Inferior parietal cortex (tissue), 1 donor: Measurements from ENCODE around the gene BSCL2.
"Not testable (repeated sequence)": the region's sequence is repeated elsewhere in the genome, so short reads cannot be mapped to it uniquely, and the experiment has no call there.

ENCODE experiments used
- DNase-seq: peaks from one replicate; pipeline ENCODE4 v3.0.0-alpha.2; 2016; ENCODE audit errors: extremely low spot score

BSCL2 gene

DNA sequence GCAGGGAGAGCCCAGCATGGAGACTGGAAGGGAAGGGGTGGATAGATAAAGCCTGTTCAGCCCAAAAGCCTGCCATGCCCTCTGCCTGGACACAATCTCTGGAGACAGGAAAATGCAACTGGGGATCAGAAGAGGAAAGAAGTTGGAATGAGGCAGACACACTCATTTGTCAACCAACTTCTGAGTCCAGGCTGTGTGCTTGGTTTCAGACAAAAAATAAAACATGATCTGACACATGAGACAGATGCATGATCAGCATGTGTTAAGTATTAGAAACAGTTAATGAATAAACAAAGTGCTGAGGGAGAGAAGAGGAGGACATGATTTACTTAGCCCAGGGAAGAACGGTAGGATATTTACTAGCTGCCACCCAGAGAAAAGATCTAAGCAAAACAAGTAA, 18.7 kb downstream of the BSCL2 start:
- no peak for DNase-seq

- DNase-seq, result no peak
Measured at GRCh38 chr11:62687508-62688396, 19.5 kb downstream of the BSCL2 start.

GRCh38 chr11:62682518-62682917, 24.7 kb downstream of the BSCL2 start:
- no peak for DNase-seq

- no peak for DNase-seq
Measured at GRCh38 chr11:62680825-62681240, 26.4 kb downstream of the BSCL2 start.

DNA sequence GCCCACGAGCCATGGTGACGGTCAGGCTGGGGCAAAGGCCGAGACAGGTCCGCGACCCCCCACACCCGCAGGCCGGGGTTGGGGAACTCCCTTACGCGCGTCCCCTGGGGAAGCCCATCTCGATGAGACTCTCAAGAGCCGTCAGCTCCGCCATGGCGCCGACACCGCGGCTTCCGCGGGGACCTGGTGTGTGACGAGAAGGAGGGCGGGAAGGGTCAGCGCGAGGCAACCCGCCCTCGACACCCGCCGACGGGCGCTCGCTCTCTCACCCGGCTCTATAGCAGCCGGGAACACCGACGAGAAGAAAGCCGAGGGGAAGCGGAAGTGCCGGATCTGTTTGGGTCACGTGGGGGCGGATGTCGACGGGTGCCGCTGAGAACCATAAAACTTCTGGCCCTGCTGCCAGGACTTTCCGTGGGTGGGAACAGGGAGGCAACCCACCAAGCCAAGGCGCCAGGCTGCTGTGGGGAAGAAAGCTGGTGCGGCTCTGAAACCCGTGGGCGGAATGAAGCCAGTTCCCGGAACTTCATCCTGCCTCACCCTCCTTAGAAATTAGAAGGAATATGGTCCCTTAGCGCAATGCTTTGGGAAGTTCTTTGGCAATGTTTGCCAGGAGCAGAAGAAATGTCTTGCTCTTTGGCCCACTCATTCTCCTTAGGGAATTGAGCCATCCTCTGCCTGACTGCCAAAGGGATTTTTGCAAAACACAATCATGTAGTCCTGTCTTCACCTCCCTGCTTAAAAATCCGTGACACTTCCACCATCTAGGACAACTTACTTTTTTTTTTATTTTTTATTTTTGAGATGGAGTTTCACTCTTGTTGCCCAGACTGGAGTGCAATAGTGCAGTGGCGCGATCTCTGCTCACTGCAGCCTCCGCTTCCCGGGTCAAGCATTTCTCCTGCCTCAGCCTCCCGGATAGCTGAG, 28.2 kb downstream of the BSCL2 start, which contains the start of gene UBXN1:
TSS of gene UBXN1 (minus strand) at position 304 of the 927 bp plus-strand sequence. CDS start at position 154, 150 bp downstream.
- DNase-seq, result peak; percentile 90

GRCh38 chr11:62678433-62678769, 28.8 kb downstream of the BSCL2 start:
- DNase-seq, result no peak

- DNase-seq, result no peak
Measured at GRCh38 chr11:62677714-62678113, 29.5 kb downstream of the BSCL2 start.

DNA sequence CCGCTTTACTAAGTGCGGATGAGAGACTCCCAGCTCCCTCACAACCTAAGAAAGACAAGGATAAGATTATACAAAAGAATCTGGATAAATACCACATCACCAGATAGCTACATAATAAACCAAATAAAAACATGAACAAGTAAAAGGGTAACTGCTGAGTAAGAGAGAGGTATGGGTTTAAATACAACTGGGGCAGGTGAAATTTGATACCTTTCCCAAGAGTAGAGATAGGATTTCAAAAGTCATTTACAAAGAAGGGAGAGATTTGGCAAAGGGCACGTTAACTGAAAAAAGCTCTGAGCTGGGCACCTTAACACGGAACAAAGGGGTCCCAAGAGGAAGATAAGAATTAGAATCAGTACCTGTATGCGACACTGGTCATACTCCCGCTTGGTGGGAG, 30.1 kb downstream of the BSCL2 start:
- DNase-seq, result no peak

GRCh38 chr11:62676698-62677097, 30.5 kb downstream of the BSCL2 start:
- no peak for DNase-seq

- DNase-seq, result not testable (repeated sequence)
Measured at GRCh38 chr11:62675415-62675814, 31.8 kb downstream of the BSCL2 start.

DNA sequence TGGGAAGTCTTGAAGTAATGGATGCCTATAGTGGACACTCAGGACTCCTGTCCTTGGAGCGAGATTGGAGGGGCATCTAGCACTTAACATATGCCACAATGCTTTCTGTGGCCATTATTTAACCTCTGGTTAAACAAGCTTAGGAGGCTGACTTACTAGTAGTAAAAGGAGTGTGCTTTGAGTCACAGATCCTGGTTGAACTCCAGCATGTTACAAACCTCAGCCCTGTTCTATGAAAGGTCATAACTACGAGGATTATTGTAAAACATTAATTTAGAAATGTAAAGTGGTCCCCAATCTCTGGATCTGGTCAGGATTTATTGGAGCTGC, 34.1 kb downstream of the BSCL2 start:
- DNase-seq, result no peak

GRCh38 chr11:62671608-62672389, 35.4 kb downstream of the BSCL2 start, which contains the start of the genes LBHD1 and UQCC3:
Gene LBHD1, minus strand, starts transcription at chr11:62672267. Its CDS starts 2,236 bp downstream, at chr11:62670031.
Gene UQCC3, plus strand, starts transcription at chr11:62671673. Its CDS starts 73 bp downstream, at chr11:62671746.
- DNase-seq, result peak; percentile 89

- DNase-seq, result no peak
Measured at GRCh38 chr11:62671236-62671607, 36.0 kb downstream of the BSCL2 start.

DNA sequence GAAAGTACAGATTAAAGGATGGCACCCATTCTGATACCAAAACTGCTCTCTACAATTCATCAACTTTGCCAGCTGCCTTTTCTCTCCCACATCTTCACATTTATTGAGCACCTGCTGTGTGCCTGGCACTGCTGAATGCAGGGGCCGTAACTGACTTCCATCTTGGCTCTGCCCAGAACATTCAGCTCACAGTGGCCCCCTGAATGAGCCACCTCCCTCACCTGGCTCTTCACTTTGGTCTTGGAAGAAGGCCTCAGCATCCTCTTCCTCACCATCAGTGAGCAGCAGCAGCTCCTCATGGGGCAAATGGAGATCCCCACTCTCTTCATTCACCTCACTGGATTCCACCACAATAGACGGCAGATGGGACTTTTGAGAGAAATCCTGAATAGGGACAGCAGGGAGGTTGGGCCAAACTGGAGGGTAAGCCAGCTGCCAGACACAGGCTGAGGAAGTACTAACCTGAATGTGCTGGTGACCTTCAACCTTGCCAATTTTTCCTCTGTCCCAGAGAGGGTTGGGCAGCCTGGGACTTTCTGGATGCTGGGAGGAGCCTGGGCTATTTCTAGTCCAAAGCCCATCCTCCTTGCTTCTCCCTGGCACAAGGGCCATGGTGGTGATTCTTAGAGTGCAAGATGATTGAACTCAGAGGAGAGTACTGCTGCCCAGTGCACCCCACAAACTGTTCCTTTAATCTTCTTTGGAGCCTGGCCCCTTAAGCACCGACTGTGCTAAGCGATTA, 37.6 kb downstream of the BSCL2 start:
- no peak for DNase-seq

- DNase-seq, result no peak
Measured at GRCh38 chr11:62667460-62667859, 39.8 kb downstream of the BSCL2 start.

GRCh38 chr11:62666259-62666926, 40.8 kb downstream of the BSCL2 start:
- DNase-seq, result no peak

DNA sequence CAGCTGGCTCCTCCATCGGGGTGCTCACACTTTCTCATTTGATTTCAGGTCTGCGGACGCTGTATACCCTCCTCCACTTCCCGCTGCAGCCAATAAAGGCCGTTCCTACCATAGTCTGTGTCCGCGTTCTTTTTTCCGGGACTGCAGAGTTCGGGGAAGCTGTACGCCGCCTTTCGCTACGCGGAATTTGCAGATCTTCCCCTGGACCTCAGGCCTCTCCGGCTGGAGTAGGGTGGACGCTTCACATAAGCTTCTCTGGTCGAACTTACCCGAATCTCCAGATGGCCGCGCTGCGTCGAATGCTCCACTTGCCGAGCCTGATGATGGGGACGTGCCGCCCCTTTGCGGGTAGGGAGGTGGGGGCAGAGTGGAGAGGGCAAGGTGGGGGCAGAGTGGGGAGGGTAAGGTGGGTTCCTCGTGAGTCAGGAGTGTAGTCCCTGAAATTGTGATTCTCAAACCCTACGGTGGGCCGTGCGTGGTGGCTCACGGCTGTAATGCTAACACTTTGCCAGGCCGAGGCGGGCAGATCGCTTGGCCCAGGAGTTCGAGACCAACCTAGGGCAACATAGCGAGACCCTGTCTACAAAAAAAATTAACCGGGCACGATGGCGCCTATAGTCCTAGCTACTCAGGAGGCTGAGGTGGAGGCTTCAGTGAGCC, 41.5 kb downstream of the BSCL2 start:
- DNase-seq, result no peak

GRCh38 chr11:62665075-62665598, 42.1 kb downstream of the BSCL2 start, which contains the start of the genes C11orf98 and CSKMT:
Gene C11orf98, minus strand, starts transcription at chr11:62665210. Its CDS starts 41 bp downstream, at chr11:62665169.
Gene CSKMT, plus strand, starts transcription at chr11:62665312. Its CDS starts 568 bp downstream, at chr11:62665880.
- DNase-seq, result peak; percentile 97

GRCh38 chr11:62664405-62665074, 42.7 kb downstream of the BSCL2 start:
- DNase-seq, result peak; percentile 35
